GM18907 (cell line): ENCODE data around the gene AMACR.

Source experiments
- ATAC-seq: cut with Tn5 transposase; IDR thresholded peaks from one replicate; pipeline ENCODE4 v1.9.1; 2021; ENCODE audit warnings: mild to moderate bottlenecking, moderate library complexity; ENCODE audit not compliant: unreplicated experiment

AMACR gene

DNA sequence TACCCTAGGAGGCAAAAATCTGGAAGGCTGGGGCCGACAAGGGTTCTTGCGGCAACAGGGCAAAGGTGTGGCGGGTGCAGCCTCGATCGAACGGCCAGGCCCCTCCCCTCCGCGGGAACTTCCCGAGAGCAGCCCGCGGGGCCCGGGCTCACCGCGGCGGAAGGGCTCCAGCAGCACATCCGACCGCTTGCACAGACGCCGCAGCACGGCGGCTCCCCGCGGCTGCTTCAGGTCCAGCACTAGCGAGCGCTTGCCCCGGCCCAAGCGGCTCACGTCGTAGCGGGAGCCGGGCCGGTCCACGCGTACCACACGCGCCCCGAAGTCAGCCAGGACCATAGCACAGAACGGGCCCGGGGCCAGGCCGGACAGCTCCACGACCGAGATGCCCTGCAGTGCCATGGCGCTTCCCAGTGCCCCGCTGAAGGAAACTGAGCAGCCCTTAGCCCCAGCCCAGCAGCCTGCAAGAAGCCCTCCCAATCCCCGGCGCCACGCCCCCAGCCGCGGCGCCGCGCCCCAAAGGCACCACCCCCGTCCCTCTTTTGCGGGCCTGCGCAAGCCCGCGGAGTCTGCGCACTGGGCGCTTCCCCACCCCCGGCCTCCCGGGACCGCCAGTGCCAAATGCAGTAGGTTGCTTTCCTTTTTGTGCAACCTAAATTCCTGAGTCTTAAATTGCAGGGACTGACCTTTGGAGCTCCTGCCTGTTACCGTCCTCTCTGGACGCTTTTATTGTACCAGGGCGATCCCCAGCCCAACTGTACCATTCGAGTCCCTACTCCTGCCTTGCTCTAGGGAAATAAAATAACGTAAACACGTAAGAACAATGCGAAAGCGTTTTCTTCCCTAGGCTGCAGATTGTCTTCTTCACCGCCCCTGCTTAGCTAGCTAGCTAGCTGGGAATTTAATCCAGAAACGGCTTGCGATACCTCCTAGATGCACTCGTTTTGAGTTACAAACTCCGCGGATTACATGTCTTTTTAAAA is at the start of gene AMACR:
Gene AMACR (minus strand): TSS at position 430 of the 980 bp plus-strand sequence. CDS start 31 bp downstream, at position 399.
- peak; percentile 91 for ATAC-seq

DNA sequence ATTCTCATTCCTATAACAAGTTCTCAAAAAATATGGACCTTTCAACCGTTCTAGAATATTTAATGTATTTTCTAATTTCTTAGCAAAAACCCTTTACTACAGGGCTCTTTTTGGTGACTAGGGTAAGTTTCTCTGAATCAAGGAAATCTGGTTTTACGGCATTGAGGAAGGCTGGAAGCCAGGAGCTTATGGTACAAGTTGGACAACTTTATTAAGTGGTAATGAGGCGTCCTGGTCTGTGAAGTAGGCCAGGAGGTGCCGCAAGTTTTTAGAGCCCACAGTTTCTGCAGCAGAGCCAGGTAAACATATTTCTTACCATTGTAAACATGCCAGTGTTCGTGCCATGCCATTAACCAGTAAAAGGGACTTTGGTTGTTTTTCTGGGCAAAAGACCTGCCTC is 49.7 kb upstream of the AMACR start:
- ATAC-seq: no peak

DNA sequence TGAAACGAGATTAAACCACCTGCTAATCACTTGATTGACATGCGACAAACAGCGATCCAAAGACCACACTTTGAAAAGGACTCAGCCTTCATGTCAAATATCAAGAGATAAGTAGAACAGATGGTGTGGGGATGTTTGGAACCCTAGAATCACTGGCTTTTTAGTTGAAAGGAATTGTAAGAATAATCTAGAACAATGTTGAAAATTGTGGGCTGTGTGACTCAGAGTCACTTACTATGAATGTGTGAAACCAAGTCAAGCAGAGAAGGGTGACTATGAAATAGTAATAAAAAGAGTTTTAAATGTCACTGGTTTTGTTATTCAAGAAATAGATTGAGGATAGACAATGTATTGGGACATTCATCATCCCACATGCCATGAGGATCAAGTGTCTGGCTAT is 49.3 kb upstream of the AMACR start:
- no peak for ATAC-seq

DNA sequence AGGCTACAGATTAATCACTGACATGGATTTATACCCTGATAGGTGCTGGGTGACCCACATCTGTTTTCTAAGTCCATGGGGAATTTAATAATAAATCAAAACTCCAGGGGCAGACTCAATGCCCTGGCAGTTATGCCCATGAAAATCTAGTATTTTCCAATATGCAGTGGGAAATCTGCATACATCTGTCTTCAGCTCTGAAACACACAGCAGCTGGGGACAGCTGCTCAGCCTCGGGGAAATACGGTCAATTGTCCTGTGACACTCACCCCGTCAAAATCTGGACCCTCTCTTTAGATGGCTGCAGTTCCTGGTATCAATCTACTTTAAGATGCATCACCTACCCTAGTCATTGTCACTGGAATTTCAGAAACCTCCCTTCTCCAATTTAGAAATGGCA is 47.8 kb upstream of the AMACR start:
- no peak for ATAC-seq

DNA sequence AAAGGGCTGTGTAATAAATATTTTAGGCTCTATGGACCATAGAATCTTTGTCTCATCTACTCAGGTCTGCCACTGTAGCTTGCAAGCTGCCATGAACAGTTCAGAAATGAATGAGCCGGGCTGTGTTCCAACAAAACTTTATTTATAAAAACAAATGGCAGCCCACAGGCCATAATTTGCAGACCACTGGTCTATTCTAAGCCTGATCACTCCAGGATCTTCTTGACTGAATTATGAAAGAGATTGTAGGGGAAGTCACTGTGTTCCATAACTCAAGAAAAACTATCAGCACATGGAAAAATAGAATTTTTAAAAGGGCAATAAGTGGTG is 46.5 kb upstream of the AMACR start:
- no peak for ATAC-seq

GRCh38 chr5:34053571-34054399 is 45.9 kb upstream of the AMACR start:
- ATAC-seq: no peak

- ATAC-seq: no peak
These were observed 45.3 kb upstream of the AMACR start for GRCh38 chr5:34053133-34053532.

- ATAC-seq: no peak
These were observed 43.6 kb upstream of the AMACR start for GRCh38 chr5:34051374-34051980.

DNA sequence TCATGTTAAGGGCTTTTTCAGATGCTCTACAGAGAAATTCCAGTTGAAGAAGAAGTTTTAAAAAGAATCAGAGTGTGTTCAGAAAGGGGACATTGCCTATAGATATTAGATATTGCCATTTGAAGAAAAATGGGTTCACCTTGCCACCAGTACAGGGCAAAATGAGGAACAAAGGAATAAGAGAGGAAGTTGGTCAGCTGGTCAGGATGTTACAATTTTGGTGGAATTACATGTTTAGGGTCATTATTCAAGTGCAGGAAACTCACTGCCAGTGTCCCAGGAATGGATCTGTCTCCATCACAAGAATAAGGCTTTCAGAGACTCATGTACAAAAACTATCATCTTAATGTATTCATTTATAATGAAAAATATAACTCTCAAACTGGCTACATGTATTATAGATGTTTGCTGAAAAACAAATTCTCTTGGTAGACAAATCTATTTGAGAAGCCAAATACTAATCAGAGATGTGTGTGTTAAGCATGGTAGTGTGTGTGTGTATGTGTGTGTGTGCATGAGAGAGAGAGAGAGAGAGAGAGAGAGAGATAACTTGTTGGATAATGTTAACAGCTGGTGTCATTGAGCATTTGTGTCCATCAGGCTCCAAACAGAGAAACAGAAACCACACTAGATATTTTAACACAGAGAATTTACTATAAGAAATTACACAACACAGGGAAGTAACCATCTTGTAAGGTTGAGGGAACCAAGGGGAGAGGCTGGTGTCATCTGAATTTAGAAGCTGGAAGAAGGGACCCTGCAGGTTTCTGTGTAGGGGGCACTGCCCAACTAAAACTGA is 40.1 kb upstream of the AMACR start:
- ATAC-seq: no peak

DNA sequence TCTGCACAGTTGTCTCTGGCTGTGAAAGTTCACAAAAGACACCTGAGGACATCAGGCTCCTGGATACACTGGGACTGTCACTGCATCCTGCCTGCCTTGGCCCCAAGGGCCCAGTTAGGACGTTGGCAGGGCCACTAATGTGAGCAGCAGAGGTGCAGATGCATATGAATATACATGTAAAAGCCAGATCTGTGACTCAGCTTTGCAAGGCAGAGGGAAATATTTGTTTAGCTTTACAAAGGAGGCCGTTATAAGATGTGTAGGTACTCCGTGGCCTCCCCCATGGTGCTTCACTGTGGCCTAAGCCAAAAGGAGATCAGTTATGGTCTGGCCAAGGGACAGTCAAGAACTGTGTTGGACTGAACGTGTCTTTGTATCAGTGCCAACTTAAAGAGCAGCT is 39.3 kb upstream of the AMACR start:
- ATAC-seq: no peak

GRCh38 chr5:34045996-34046395 is 38.1 kb upstream of the AMACR start:
- no peak for ATAC-seq

DNA sequence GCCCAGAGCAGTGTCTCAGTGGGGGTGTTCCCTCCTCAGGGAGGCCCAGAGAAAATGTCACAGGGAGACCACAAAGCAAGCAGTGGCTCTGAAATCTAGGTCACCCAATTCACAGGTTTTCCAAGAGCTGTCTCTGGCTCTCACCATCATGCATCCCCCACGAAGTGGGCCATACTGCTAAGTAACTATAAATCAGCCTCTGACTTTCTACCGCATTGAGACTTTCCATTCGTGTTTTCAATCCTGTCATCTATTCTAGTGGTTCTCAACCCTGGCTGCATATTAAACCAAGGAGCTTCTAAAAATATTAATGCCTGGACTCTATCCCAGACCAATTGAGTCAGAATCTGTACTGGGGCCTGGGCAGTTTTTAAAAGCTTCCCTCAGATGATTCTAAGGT is 37.2 kb upstream of the AMACR start:
- ATAC-seq: no peak

DNA sequence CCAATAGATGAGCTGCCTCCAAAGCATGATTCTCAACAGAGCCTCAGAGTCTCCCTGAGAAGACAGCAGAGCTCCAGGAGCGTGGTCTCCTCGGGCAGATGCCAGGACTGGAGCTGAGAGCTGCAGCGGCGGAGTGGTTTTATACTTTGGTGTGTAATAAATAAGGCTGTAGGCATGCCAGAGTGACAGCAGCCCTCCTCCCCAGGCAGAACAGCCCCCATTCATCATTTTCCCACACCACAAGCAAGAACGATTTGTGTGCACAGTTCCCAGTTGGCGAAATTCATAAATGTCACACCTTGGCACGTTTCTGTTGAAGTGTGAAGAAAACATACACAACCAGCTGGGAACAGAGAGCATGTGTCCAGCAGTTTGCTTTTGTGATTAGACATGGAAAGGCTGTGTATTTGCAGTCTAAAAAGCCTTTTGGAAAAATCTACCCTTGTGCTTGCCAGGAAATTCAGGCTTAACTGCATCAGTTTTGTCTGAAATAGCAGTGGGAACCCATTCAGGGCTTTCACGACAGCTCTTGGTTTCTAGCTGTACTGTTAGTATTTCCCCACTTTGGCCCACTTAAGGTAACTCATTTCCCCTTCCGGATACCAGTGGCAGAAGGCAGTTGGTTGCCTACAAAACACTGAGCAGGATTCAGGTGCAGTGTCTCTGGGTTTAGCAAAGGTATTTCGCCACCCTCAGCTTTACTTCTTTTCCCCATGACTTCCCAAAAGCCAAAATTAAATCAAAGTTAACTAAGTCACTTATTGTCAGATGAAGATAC is 35.4 kb upstream of the AMACR start, which contains the start of gene C1QTNF3:
Gene C1QTNF3 (minus strand): TSS at position 115 of the 778 bp plus-strand sequence. CDS start 88 bp downstream, at position 27.
- ATAC-seq: no peak

DNA sequence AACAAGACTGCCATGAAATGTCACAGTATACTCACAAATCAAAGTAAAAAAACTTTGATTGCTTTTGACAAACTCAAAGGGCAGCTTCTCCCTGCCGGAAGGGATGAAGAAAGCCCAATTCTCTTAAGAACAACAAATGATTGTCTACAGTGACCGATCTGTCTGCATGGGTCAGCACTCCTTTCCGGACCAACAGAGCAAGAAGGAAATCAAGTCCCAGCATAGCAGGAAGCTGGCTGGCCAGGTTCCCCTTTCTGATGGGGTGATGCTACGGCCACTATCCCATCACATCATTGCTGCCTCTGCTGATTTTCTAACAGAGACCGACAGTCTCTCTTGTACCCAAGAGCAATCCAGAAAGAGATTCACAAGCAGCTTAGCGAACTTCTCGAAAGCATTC is 34.5 kb upstream of the AMACR start:
- ATAC-seq: peak; percentile 45

- ATAC-seq: peak; percentile 64
These were observed 33.6 kb upstream of the AMACR start for GRCh38 chr5:34041247-34041972.

GRCh38 chr5:34040472-34040871 is 32.6 kb upstream of the AMACR start:
- no peak for ATAC-seq

GRCh38 chr5:34039398-34040157 is 31.7 kb upstream of the AMACR start:
- ATAC-seq: no peak

GRCh38 chr5:34038838-34039237 is 31.0 kb upstream of the AMACR start:
- no peak for ATAC-seq
